GM12864 (cell line): ENCODE results near the gene ADAMTSL4.
A peak's percentile ranks its signal among the peaks of the same experiment; 100 is the strongest.

Experiments used
- DNase-seq: peaks from one replicate; pipeline ENCODE4 v3.0.0-alpha.2; 2011; ENCODE audit warnings: low read depth
- H3K4me3 ChIP-seq: 2 replicates; pipeline ENCODE4 v1.5.1; 2011; ENCODE audit warnings: mild to moderate bottlenecking, low read depth, low read length, control low read depth
- CTCF ChIP-seq: IDR thresholded peaks from 2 replicates; pipeline ENCODE4 v1.5.1; 2011; ENCODE audit warnings: low read depth, mild to moderate bottlenecking, moderate library complexity, low read length, control low read depth, inconsistent platforms; ENCODE audit errors: missing control alignments

The ADAMTSL4 gene

GRCh38 chr1:150560576-150561253 is 11.5 kb downstream of the ADAMTSL4 start:
- DNase-seq = peak; percentile 70
- H3K4me3 ChIP-seq = peak overlapping the region; percentile 59
- peak; percentile 88 for TF ChIP-seq CTCF

GRCh38 chr1:150561254-150561973 is 12.2 kb downstream of the ADAMTSL4 start:
- peak overlapping the region; percentile 59 for H3K4me3 ChIP-seq
- DNase-seq = no peak
- no peak for TF ChIP-seq CTCF

GRCh38 chr1:150561974-150562445 is 12.8 kb downstream of the ADAMTSL4 start:
- TF ChIP-seq CTCF = no peak
- peak; percentile 81 for DNase-seq
- H3K4me3 ChIP-seq = peak overlapping the region; percentile 59

- peak overlapping the region; percentile 59 for H3K4me3 ChIP-seq
- no peak for TF ChIP-seq CTCF
- DNase-seq = peak; percentile 100
Observed at GRCh38 chr1:150562446-150563339, 13.5 kb downstream of the ADAMTSL4 start.

- TF ChIP-seq CTCF = no peak
- H3K4me3 ChIP-seq = peak overlapping the region; percentile 42
- peak; percentile 70 for DNase-seq
Observed at GRCh38 chr1:150563340-150564038, 14.3 kb downstream of the ADAMTSL4 start.
